PC-3 (cell line): ENCODE measurements around the gene GBE1. TPM values are rescaled to one million over a fixed set of nuclear protein-coding genes. Genes with fewer than 3 reads are reported as not detected.

Experiments used
- ATAC-seq: fragments of 200-7000 bp; cut with Tn5 transposase; 2 replicates; pipeline ENCODE4 v1.9.1; 2020; ENCODE audit warnings: mild to moderate bottlenecking, moderate library complexity
- BruUV-seq: library from RNA; stranded (reverse); fragments of 400-500 nt; replicated peaks from 2 replicates; lab custom pipeline; 2021; lab: Mats Ljungman, UMichigan
- CTCF ChIA-PET: fragments of 300-600 bp; sonication (Branson Sonifier 250); formaldehyde crosslinking; loops from one replicate; lab custom pipeline; 2022; ENCODE audit warnings: antibody characterized with exemption; lab: Charles Lee
- POLR2A ChIA-PET: fragments of 300-600 bp; sonication (Branson Sonifier 250); formaldehyde crosslinking; loops from one replicate; lab custom pipeline; 2022; ENCODE audit warnings: antibody characterized with exemption; ENCODE audit not compliant: unreplicated experiment; lab: Charles Lee
- DNase-seq: peaks from one replicate; pipeline ENCODE4 v3.0.0-alpha.2; 2015
- H2AFZ ChIP-seq: fragments of 300-600 bp; sonication (generic); 2 replicates; pipeline ENCODE4 v1.6.0; 2016; ENCODE audit warnings: antibody characterized with exemption, low read length
- H3F3A ChIP-seq: fragments of 300-600 bp; sonication (generic); one replicate; pipeline ENCODE4 v1.6.0; 2017; ENCODE audit warnings: antibody characterized with exemption, low read length, control low read depth, mild to moderate bottlenecking; ENCODE audit not compliant: unreplicated experiment
- H3K27ac ChIP-seq: fragments of 300-600 bp; sonication (generic); 2 replicates; pipeline ENCODE4 v1.5.1; 2016; ENCODE audit warnings: mild to moderate bottlenecking, low read length
- H3K27me3 ChIP-seq: fragments of 300-600 bp; sonication (generic); 2 replicates; pipeline ENCODE4 v1.6.1; 2016; ENCODE audit warnings: low read length, mixed read lengths
- H3K36me3 ChIP-seq: fragments of 300-600 bp; sonication (generic); 2 replicates; pipeline ENCODE4 v1.6.1; 2016; ENCODE audit warnings: low read depth, mixed run types, low read length, mixed read lengths
- H3K4me1 ChIP-seq: fragments of 300-600 bp; sonication (generic); 2 replicates; pipeline ENCODE4 v1.5.1; 2016; ENCODE audit warnings: low read length; ENCODE audit not compliant: insufficient read depth
- H3K4me2 ChIP-seq: fragments of 300-600 bp; sonication (generic); 2 replicates; pipeline ENCODE4 v1.6.0; 2016; ENCODE audit warnings: low read length
- H3K4me3 ChIP-seq: fragments of 300-600 bp; sonication (generic); 2 replicates; pipeline ENCODE4 v1.5.1; 2016; ENCODE audit warnings: mild to moderate bottlenecking, low read length, mixed read lengths
- H3K79me2 ChIP-seq: fragments of 300-600 bp; sonication (generic); 2 replicates; pipeline ENCODE4 v1.6.1; 2017; ENCODE audit warnings: low read length, mixed read lengths
- H3K9ac ChIP-seq: fragments of 300-600 bp; sonication (generic); 2 replicates; pipeline ENCODE4 v1.6.0; 2016; ENCODE audit warnings: mild to moderate bottlenecking, low read length
- H3K9me2 ChIP-seq: fragments of 300-600 bp; sonication (generic); replicated peaks from 2 replicates; pipeline ENCODE4 v1.6.1; 2016; ENCODE audit warnings: mixed run types, low read length, mixed read lengths
- H3K9me3 ChIP-seq: fragments of 300-600 bp; sonication (generic); 2 replicates; pipeline ENCODE4 v1.6.1; 2016; ENCODE audit warnings: low read length, mixed read lengths
- H4K20me1 ChIP-seq: fragments of 300-600 bp; sonication (generic); 2 replicates; pipeline ENCODE4 v1.6.1; 2016; ENCODE audit warnings: low read length, mixed read lengths
- EZH2 ChIP-seq: fragments of 300-600 bp; sonication (generic); IDR thresholded peaks from one replicate; pipeline ENCODE4 v1.6.1; 2017; ENCODE audit warnings: antibody characterized with exemption, mild to moderate bottlenecking, low read length; ENCODE audit not compliant: unreplicated experiment
- EZH2phosphoT487 ChIP-seq: fragments of 300-600 bp; sonication (generic); IDR thresholded peaks from 2 replicates; pipeline ENCODE4 v1.6.1; 2018; ENCODE audit warnings: mild to moderate bottlenecking, antibody characterized with exemption, low read length, borderline replicate concordance
- intact Hi-C: fragments of 100-400 bp; cut with micrococcal nuclease; formaldehyde crosslinking; loops from 2 replicates; pipeline ENCODE4 v1.9.0; 2023
- total RNA-seq: library from RNA; depleted of rRNA; stranded (reverse); fragments of >200 nt; gene quantifications from 2 replicates; pipeline ENCODE4 v1.2.3, GENCODE V29; 2014
- TF ChIP-seq, protein P1 (sequence below): fragments of 300-600 bp; sonication (generic); conservative IDR thresholded peaks from 2 replicates; pipeline ENCODE4 v1.5.1; 2017; ENCODE audit warnings: antibody characterized with exemption, low read depth, mild to moderate bottlenecking, low read length

GBE1 gene
- total RNA-seq, 1 experiment from 2014 or later = 57.7 TPM

DNA sequence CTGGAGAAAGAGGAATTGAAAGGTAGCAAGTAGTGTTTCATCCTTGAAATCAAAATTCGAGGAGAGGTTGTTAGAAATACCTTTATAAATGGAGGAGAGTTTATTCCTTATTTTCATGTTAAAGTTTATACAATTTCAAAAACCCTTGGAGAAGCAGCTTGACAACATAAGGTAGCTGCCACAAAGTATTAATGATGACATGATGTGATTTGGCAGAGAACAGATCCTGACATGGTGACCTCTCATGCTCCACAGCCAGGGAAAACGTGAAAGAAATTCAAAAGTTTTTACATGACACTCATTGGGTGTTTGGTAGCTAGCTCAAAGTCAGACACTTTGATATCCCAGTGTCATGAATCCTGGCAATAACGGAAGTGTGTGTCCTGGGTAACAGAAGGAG, 320.8 kb downstream of the GBE1 start:
- no peaks in the 10 kb centered on the region for H3F3A ChIP-seq
- peaks cover 27% of the 10 kb centered on the region for H3K4me1 ChIP-seq
- CTCF ChIA-PET = no interaction called here
- no peaks in the 10 kb centered on the region for H3K36me3 ChIP-seq
- H3K9me2 ChIP-seq = no peaks in the 10 kb centered on the region
- no peaks in the 10 kb centered on the region for H3K27me3 ChIP-seq
- ATAC-seq (no peak), DNase-seq (no peak)
- H2AFZ ChIP-seq = no peak overlapping the region
- POLR2A ChIA-PET = no interaction called here
- no TSS peak for BruUV-seq
- H3K9me3 ChIP-seq = no peaks in the 10 kb centered on the region
- no peaks in the 10 kb centered on the region for H4K20me1 ChIP-seq
- H3K9ac ChIP-seq = no peak overlapping the region
- no peak overlapping the region for H3K4me2 ChIP-seq
- H3K79me2 ChIP-seq = no peaks in the 10 kb centered on the region
- H3K4me3 ChIP-seq = no peak overlapping the region
- no peak overlapping the region for H3K27ac ChIP-seq
- intact Hi-C loops = no loop called here
- TF ChIP-seq, protein P1, sequence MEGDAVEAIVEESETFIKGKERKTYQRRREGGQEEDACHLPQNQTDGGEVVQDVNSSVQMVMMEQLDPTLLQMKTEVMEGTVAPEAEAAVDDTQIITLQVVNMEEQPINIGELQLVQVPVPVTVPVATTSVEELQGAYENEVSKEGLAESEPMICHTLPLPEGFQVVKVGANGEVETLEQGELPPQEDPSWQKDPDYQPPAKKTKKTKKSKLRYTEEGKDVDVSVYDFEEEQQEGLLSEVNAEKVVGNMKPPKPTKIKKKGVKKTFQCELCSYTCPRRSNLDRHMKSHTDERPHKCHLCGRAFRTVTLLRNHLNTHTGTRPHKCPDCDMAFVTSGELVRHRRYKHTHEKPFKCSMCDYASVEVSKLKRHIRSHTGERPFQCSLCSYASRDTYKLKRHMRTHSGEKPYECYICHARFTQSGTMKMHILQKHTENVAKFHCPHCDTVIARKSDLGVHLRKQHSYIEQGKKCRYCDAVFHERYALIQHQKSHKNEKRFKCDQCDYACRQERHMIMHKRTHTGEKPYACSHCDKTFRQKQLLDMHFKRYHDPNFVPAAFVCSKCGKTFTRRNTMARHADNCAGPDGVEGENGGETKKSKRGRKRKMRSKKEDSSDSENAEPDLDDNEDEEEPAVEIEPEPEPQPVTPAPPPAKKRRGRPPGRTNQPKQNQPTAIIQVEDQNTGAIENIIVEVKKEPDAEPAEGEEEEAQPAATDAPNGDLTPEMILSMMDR = no peak
- TF ChIP-seq EZH2 = no peak
- no peak for TF ChIP-seq EZH2phosphoT487
